Psoas muscle (tissue), 8 donors: Measurements from ENCODE around the gene RRP1. TPM values are rescaled to one million over a fixed set of nuclear protein-coding genes. Genes with fewer than 3 reads are reported as not detected.

ENCODE experiments used
- ATAC-seq, 4 donors: fragments of 200-7000 bp; cut with Tn5 transposase; one replicate each; pipeline ENCODE4 v1.9.1; 2020; ENCODE audit warnings: moderate library complexity in 3 of 4, mild to moderate bottlenecking in 2 of 4
- DNase-seq, 2 donors: peaks; one replicate each; pipeline ENCODE4 v3.0.0-alpha.2; 2020
- H3K27ac ChIP-seq: fragments of 200-600 bp; one replicate; pipeline ENCODE4 v1.8.0; 2022
- H3K27me3 ChIP-seq, 3 donors: fragments of 200-600 bp in 1 of 3; one replicate each; pipeline versions ENCODE4 v1.6.1 to v1.8.0; 2013 to 2022; ENCODE audit warnings: low read length in 2 of 3, mild to moderate bottlenecking in 2 of 3, moderate library complexity in 1 of 3; ENCODE audit not compliant: insufficient read depth in 3 of 3
- H3K36me3 ChIP-seq, 2 donors: fragments of 200-600 bp in 1 of 2; one replicate each; pipeline versions ENCODE4 v1.6.1 to v1.8.0; 2013 to 2022; ENCODE audit warnings: low read depth in 1 of 2, mild to moderate bottlenecking in 1 of 2, moderate library complexity in 1 of 2; ENCODE audit not compliant: insufficient read depth in 1 of 2
- H3K4me1 ChIP-seq: fragments of 200-600 bp; one replicate; pipeline ENCODE4 v1.8.0; 2022
- H3K4me3 ChIP-seq: fragments of 200-600 bp; one replicate; pipeline ENCODE4 v1.8.0; 2022; ENCODE audit warnings: mild to moderate bottlenecking
- H3K9me3 ChIP-seq: fragments of 200-600 bp; one replicate; pipeline ENCODE4 v1.8.0; 2022
- CTCF ChIP-seq: fragments of 200-600 bp; IDR thresholded peaks from one replicate; pipeline ENCODE4 v1.8.0; 2022; ENCODE audit warnings: antibody characterized with exemption
- WGBS, 3 donors: extraction: QIAGEN DNeasy Blood & Tissue Kit; methylation state at CpG; one replicate each; pipeline versions ENCODE4 v1.1.6 to v1.1.7; 2013; 5-methylcytosine and 5-hydroxymethylcytosine counted together
- intact Hi-C, 2 donors: fragments of 100-400 bp; cut with DNase I; formaldehyde crosslinking; loops; one replicate each; pipeline versions ENCODE4 v1.11.0 to v1.14.2; 2022
- polyA plus RNA-seq, 3 donors: library from polyadenylated mRNA; stranded (reverse); fragments of 200-250 nt; gene quantifications; one replicate each; pipeline ENCODE4 v1.2.3, GENCODE V29; 2013
- total RNA-seq, 4 donors: library from RNA; stranded (reverse); fragmentation: NEBNext Ultra II Directional in 2 of 4; extraction: Animal tissue kit (Norgen Biotek cat#: 25700) in 2 of 4; gene quantifications; one replicate each; pipeline versions ENCODE4 v1.2.1 to v1.2.4, GENCODE V29; 2021 to 2023
- donor health status: healthy with polysubstance abuse.
- donor health status: DM: no; HTN: no; CAD: no; lungs with moderate emphysema.
- donor health status: Bipolar disorder and iron deficiency.
- donor health status: healthy.
- donor health status: DM: yes; HTN: yes; CAD: no.
- donor health status: DM: no; HTN: no; CAD: no.
- donor health status: DM: no; HTN: no; CAD: no.
- donor health status: DM: yes; HTN: yes; CAD: no.

Gene RRP1
- total and polyA plus RNA-seq, 7 donors, result 9.5 to 29.7 (median 18.9) TPM

- peak in 1 of 2 donors; percentile 33 for DNase-seq
- peaks cover 19% of the 10 kb centered on the region for H3K4me1 ChIP-seq
- 62 to 66% (median 65%) methylated on average over 28 of the region's 28 CpGs for WGBS, 3 donors
Observed at GRCh38 chr21:43814215-43815106, 25.1 kb downstream of the RRP1 start.

GRCh38 chr21:43815107-43815613 lies 25.8 kb downstream of the RRP1 start:
- Histone ChIP-seq H3K4me3 (no peak overlapping the region), H3K36me3 (no peaks in the 10 kb centered on the region), H3K9me3 (no peaks in the 10 kb centered on the region), H3K27ac (no peak overlapping the region), H3K4me1 (peaks cover 19% of the 10 kb centered on the region), H3K27me3 (no peaks in the 10 kb centered on the region)
- TF ChIP-seq CTCF, result no peak
- 30 to 43% (median 42%) methylated on average over 13 to 25 of the region's 27 CpGs for WGBS, 3 donors
- intact Hi-C loops, result loop anchor here in 1 of 2 donors (10.0 kb wide), 2 partner anchors 50 to 60 kb away; partner anchors contain the start of gene AGPAT3
- no peak for ATAC-seq
- peak; percentile 13 to 48 for DNase-seq

More at GRCh38 chr21:43814215-43815106, 25.1 kb downstream of the RRP1 start:
- Histone ChIP-seq H3K36me3 (no peaks in the 10 kb centered on the region), H3K9me3 (no peaks in the 10 kb centered on the region), H3K27me3 (no peaks in the 10 kb centered on the region), H3K27ac (no peak overlapping the region), H3K4me3 (no peak overlapping the region)
- no peak for ATAC-seq
- intact Hi-C loops, result loop anchor here (5.0 to 10.0 kb wide), 4 partner anchors 50 to 123 kb away; partner anchors contain the start of gene AGPAT3 (in 1 of the 2)
- no peak for TF ChIP-seq CTCF

- no peaks in the 10 kb centered on the region for H3K36me3 ChIP-seq
- H3K27me3 ChIP-seq, result no peaks in the 10 kb centered on the region
- peaks cover 17% of the 10 kb centered on the region for H3K4me1 ChIP-seq
- H3K9me3 ChIP-seq, result no peaks in the 10 kb centered on the region
- ATAC-seq (no peak), DNase-seq (peak in 1 of 2 donors; percentile 39)
- no peak for TF ChIP-seq CTCF
- 91 to 94% (median 93%) methylated on average over 14 to 15 of the region's 15 CpGs for WGBS, 3 donors
- intact Hi-C loops, result loop anchor here in 1 of 2 donors (10.0 kb wide), 2 partner anchors 49 to 61 kb away; partner anchors contain the start of gene AGPAT3
- H3K27ac ChIP-seq, result no peak overlapping the region
- no peak overlapping the region for H3K4me3 ChIP-seq
Observed at GRCh38 chr21:43815991-43816390, 26.6 kb downstream of the RRP1 start.

GRCh38 chr21:43816611-43817071 lies 27.3 kb downstream of the RRP1 start:
- Histone ChIP-seq H3K36me3 (no peaks in the 10 kb centered on the region), H3K27ac (no peak overlapping the region), H3K9me3 (no peaks in the 10 kb centered on the region), H3K4me1 (peaks cover 10% of the 10 kb centered on the region), H3K27me3 (no peaks in the 10 kb centered on the region), H3K4me3 (no peak overlapping the region)
- no peak for TF ChIP-seq CTCF
- ATAC-seq (no peak), DNase-seq (peak; percentile 9 to 53)
- intact Hi-C loops, result loop anchor here in 1 of 2 donors (10.0 kb wide), 2 partner anchors 48 to 62 kb away; partner anchors contain the start of gene AGPAT3
- 75 to 79% (median 78%) methylated on average over 14 of the region's 14 CpGs for WGBS, 3 donors
